HG03378 (cell line): ENCODE measurements around the gene NOS1AP.

Source experiments
- ATAC-seq: cut with Tn5 transposase; IDR thresholded peaks from one replicate; pipeline ENCODE4 v1.9.1; 2021; ENCODE audit warnings: mild to moderate bottlenecking, moderate library complexity; ENCODE audit not compliant: unreplicated experiment

The NOS1AP gene

DNA sequence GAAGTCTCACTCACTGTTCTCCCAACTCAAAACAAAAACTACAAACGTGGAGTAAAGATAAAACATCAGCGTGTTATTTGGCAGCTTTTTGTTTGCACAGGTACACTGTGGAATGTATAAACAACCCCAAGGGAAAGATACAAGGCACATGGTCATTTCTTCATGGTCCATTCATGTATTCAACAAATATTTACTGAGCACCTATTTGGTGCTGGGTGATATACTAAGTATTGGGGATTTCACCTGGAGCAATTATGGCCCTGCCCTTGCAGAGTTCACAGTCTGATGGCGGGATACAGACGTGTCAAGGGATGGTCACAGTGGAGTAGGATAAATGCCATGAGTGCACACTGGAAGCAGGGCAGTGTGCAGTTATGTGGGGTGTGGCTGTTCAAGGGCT lies 171.1 kb downstream of the NOS1AP start:
- ATAC-seq, result no peak

DNA sequence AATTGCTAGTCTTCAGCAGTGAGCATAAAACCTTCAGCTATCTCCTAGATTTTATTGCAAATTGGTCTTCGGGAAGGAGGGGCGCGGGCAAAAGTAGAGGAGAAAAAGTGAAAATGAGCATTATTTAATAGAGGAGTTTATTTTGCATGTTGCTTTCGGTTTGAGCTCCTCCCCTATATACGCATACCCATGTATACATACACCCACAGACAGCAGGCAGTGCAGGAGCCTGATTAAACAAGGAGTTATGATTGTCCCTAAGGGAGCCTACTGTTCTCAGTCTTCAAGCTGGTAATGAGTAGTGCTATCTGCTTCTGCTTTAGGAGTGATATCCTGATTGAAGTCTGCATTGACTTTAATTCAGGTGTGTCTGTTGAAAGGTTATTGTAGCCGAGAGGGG lies 173.3 kb downstream of the NOS1AP start:
- no peak for ATAC-seq

DNA sequence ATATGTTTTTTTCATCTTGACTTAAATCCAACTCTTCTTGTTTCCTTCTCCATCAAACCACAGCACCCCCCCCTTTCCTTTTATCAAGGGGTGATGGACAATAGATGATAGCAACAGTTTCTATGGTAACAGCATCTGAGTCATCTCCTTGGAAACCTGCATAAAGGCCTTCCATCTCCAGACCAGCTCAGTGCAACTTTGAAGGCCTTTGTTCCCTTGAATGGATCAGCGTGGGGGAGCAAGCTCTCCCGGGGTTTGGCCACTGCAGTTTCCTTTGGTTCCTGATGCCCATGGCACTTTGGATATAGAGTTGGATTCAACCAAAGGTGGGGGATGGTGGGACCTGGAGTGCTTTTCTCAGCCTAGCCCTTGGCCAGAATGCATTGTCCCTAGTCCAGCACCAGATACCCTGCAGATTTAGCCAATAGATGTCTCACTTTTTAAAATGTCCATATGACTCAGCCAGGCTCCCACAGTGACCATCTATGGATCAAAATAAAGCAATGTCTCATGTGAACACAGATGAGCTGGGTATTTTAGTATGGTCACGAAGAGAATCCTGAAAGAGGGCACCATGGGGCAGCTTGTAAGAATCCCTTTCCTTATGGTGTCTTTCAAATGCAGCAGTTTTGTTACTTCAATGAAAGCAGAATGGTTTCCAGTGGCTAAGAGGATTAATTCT lies 179.5 kb downstream of the NOS1AP start:
- no peak for ATAC-seq

DNA sequence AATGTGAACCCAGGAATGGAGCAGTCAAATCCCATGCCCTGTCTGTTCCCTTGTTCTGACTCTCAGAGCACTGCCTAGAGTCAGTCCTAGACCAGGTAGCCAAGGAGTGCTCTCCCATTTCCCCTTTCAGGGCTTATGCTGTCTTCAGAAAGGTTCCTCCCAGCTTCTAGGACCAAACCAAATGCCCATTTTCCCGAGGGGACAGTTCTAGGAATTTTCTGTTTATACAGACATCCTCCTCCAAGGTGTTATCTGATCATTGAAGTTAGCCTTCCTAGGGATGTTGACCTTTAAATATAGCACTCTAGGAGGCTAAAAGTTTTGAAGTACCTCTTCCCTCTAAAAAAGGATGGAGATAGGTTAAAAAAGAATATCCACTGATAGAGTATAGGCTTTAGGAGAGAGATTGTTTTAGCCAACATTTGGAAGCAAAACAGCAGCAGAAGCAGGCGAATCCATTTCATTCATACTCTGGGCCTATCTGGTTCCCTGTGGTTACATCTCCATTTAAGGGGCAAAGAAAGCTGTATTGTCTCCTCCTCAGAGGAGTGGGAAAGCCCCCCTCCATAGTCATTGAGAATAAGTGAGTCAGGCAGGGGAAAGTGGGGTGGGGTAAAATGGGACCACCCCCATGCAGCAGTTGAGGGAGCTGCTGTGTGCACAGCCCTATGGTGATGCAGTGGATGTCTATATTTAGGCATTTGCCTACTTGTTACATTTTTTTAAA lies 180.7 kb downstream of the NOS1AP start:
- ATAC-seq, result no peak

DNA sequence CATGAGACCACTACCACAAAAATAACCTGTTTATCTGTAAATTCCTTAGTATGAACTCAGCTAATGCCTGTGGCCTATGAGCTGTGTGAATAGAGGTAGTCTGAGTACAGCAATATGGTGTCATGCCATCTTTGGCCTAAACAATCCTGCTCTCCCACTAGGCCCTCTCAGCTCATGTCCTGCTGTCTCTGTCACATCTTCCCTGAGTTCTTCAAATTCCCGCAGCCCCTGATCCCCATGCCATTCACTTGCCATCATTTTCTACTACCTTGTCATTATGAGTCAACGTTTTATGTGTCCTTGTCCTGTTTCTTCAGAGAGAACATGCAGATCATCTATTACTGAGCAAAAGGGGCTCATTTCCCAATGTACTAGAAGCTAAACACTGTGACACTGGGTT lies 181.6 kb downstream of the NOS1AP start:
- no peak for ATAC-seq

- no peak for ATAC-seq
These were observed 182.7 kb downstream of the NOS1AP start for GRCh38 chr1:162252214-162252613.

GRCh38 chr1:162253790-162254189 lies 184.3 kb downstream of the NOS1AP start:
- no peak for ATAC-seq

- ATAC-seq, result no peak
These were observed 186.8 kb downstream of the NOS1AP start for GRCh38 chr1:162256287-162256686.

DNA sequence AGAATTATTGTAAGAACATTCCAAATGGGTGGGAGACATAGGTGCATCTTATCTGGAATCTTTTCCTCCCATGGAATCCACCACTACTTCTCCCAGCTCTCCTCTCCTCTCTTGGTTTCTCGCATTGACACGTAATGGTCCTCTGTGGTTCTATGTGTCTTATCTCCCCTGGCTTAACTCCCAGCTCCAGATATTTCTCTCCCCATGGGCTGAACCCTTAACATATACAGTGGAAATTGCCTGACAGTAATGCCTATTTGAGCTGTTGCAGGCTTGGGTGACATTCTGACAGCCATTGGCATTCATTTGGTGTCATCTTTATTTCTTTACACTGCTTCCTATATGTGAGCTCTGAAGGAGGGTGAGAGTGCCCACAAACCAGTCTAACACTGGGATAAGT lies 188.9 kb downstream of the NOS1AP start:
- no peak for ATAC-seq

- no peak for ATAC-seq
These were observed 190.5 kb downstream of the NOS1AP start for GRCh38 chr1:162259894-162260455.

GRCh38 chr1:162264108-162264507 lies 194.6 kb downstream of the NOS1AP start:
- no peak for ATAC-seq

- no peak for ATAC-seq
These were observed 196.5 kb downstream of the NOS1AP start for GRCh38 chr1:162265983-162266382.

GRCh38 chr1:162270016-162270770 lies 200.7 kb downstream of the NOS1AP start:
- ATAC-seq, result no peak

- no peak for ATAC-seq
These were observed 202.5 kb downstream of the NOS1AP start for GRCh38 chr1:162271972-162272371.

GRCh38 chr1:162272419-162272818 lies 202.9 kb downstream of the NOS1AP start:
- ATAC-seq, result no peak

GRCh38 chr1:162275622-162276175 lies 206.2 kb downstream of the NOS1AP start:
- ATAC-seq, result no peak

DNA sequence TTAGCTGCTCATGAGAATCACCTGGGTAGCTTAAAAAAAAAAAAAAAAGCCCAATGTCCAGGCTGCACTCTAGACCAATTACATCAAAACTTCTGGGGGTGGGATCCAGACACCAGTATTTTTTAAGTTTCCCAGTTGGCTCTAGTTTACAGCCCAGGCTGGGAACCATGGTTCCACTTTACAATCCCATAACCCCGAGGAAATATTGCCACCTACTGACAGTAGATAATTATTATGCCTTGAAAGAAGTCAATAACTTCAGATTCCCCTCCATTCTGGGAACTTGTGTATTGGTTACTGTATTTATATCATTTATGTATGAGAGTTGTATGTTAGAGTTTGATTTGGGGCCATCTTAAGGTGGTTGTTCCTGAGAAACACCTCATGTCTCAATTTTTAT lies 207.0 kb downstream of the NOS1AP start:
- ATAC-seq, result no peak

GRCh38 chr1:162279136-162279498 lies 209.6 kb downstream of the NOS1AP start:
- no peak for ATAC-seq

GRCh38 chr1:162281426-162281825 lies 211.9 kb downstream of the NOS1AP start:
- no peak for ATAC-seq

DNA sequence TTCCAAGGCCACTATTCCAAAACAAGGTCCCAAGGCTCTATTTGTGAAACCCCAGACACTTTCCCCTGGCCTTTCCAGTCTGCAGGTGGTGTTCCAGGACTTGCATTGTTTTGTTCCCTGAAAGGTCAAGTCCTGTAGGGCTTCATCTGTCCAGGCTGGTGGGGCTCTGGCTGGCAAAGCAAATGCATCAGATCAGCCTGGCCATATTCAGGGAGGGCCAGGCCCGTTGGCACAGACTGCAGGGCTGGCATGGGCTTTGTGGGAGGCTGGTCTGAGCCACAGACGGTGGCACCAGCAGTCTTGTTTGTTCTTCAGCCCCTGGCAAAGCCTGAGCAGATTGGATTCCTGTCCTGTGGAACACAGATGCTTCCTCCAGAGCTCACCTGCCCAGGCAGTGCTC lies 214.2 kb downstream of the NOS1AP start:
- no peak for ATAC-seq

DNA sequence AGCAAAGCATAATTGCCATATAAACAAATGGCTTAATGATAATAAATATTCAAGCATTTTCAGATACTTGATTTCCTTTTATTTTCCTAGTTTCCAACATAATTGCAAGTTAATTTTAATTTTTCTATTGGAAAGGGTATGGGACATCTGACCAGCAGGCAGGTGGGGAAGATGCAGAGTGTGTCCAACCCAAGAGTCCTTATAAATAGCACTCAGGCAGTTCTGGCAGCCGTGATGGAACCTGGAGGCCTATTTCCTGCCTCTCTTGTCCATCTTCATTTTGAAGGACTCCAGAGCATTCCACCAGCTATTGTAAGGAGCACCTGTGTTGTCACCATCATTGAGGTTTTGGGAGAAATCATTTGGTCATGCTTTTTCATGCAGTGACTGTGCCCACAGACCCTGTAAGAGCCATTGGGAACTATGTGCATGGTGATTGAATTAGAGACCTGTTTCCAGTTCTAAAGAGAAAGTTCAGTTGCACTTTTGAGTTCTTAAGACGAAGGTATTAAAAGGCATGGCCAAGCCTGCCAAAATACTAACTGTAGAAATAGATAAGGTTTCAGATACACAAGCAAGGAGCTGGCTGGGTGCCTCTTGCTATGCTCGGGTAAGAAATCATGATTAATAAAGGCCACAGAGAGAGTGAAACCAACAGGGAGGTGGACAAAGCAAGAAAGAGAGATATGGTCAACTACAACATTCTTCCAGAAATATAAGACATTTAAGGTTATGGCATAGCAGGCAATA lies 214.9 kb downstream of the NOS1AP start:
- ATAC-seq, result no peak
